GM12874 (cell line): ENCODE data around the gene GPR176.
A peak's percentile ranks its signal among the peaks of the same experiment; 100 is the strongest.

Source experiments
- TF ChIP-seq, protein P1 (sequence below): IDR thresholded peaks from 2 replicates; pipeline ENCODE4 v1.5.1; 2011; ENCODE audit warnings: low read depth, mild to moderate bottlenecking, control low read depth, low read length, moderate library complexity; ENCODE audit not compliant: insufficient read depth

The GPR176 gene

GRCh38 chr15:39789736-39790135, 130.3 kb downstream of the GPR176 start:
- TF ChIP-seq, protein P1, sequence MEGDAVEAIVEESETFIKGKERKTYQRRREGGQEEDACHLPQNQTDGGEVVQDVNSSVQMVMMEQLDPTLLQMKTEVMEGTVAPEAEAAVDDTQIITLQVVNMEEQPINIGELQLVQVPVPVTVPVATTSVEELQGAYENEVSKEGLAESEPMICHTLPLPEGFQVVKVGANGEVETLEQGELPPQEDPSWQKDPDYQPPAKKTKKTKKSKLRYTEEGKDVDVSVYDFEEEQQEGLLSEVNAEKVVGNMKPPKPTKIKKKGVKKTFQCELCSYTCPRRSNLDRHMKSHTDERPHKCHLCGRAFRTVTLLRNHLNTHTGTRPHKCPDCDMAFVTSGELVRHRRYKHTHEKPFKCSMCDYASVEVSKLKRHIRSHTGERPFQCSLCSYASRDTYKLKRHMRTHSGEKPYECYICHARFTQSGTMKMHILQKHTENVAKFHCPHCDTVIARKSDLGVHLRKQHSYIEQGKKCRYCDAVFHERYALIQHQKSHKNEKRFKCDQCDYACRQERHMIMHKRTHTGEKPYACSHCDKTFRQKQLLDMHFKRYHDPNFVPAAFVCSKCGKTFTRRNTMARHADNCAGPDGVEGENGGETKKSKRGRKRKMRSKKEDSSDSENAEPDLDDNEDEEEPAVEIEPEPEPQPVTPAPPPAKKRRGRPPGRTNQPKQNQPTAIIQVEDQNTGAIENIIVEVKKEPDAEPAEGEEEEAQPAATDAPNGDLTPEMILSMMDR = no peak

DNA sequence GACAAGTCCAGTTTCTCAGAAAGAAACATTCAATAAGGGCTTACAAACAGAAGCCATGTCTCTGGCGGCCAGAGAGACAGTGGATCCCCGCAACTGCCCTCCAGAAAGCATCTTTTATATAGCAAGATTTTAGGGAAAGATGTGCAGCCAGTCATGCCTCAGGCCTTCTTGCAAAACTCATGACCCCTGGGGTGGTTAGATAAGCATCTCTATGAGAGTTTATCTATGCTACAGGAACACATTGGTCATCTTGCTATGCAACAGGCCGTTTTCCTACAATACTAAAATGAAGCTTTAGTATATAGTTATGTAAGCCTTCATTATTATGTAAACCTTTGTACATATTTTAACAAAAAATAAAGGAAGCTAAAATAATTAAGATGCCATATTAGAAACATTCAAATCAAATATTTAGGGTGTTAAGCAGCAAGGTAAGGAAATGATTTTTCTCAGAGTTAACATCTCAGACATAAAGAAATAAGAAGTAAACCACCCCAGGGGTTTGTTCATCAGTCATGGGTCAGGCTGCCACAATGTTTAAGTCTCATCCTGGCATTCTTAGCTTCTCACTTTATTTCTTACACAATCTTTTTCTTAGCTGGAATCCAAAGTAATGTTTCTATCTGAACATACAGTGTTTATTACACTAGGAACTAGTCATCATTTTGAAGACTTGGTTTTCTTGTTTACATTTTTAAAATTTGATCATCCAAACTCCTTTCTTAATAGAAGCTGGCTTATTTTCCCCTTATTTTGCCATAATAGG, 131.1 kb downstream of the GPR176 start:
- TF ChIP-seq, protein P1 = no peak

DNA sequence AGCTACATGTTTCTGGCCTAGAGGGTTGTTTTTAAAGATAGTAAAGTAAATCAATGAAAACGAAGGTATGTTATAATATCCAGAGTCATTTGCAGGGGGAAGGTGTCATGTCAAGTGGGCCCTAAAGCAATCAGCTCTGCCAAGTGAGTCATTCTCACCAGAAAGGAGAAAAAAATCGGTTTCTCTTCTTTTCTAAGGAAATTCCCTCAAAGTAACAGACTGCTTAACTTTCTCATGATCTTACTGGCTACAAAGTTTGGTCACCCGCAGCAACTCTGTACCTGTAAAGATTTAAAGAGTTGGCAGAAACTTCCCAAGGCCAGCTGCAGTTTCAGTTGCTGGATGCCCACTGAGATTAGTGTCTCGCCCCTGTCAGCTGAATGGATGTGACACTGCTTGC, 132.0 kb downstream of the GPR176 start:
- TF ChIP-seq, protein P1 = no peak

DNA sequence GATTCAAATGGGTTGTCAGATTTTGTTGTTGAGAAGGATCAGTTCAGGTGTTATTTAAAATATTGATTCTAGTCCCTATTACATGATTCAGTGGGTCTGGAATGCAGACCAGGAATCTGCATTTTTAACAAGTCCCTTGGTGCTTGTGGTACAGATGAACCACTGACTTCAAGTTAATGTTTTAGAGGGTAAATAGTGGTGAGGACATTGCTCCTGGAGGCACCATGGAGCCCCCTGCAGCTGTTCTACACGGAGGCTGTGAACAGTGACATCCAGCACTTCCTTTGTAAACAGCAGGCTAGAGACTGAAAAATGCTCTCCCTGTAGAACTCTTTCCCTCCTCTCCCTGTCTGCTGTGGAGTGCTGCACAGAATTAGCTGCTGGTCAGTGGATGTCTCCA, 132.6 kb downstream of the GPR176 start:
- TF ChIP-seq, protein P1 = no peak

DNA sequence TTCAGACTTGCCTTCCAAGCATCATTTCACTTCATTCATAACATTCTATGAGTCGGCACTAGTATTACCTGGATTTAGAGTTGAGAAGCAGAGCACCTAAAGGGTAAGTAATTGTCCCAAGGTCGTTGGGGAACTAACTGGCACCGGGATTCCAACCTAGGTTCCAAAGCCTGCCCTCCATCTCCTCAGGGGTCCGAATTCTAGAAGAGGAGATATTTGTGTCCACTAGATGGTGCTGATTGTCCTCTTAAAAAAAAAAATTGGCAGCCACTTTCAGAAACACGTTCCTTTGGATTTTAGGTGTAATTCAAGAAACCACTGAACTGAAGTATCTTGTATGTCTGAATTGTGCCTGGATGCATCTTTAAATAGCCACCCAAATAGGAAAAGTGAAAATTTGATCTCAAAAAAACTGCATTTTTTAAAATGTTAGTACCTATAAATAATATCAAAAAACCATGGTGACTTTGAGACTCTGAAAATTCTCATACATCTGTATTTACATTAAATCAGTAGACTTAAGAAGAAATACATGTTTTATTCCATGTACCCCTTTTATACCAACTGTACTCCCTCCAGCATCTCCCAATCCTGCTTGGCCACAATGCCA, 133.5 kb downstream of the GPR176 start:
- TF ChIP-seq, protein P1 = peak; percentile 42; the same call in 1 of the 2 replicates

DNA sequence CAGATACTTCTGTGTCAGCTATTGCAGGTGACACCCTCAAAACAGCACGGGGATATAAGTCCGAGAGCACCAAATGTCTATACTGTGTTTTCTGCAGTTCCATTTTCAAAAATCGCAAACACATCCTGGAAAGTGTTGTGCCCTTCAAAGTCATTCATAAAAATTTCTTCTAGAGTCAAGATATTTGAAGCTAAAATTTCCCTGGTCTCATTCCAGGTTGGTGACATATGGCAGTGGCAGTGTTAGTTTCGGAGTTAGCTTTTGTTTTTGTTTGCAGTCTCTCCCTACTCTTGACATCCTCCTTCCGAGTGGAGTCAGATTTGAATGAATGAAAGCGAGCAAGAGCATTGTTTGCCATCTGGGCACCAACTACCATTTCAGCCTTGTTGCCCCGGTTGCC, 134.2 kb downstream of the GPR176 start:
- TF ChIP-seq, protein P1 = no peak

- TF ChIP-seq, protein P1 = no peak
These were observed 134.9 kb downstream of the GPR176 start for GRCh38 chr15:39785139-39785538.
